ENCODE measurements around the gene ADAP1.

ADAP1 gene

GRCh38 chr7:981793-982510 is 27.5 kb upstream of the ADAP1 start:
- H3K36me3 ChIP-seq: no peaks in the 10 kb centered on the region
- H3K4me3 ChIP-seq: no peak overlapping the region
- no peak for DNase-seq
- H3K4me1 ChIP-seq: peaks cover 0 to 2% (median 0%) of the 10 kb centered on the region in 4 donors
- no peaks in the 10 kb centered on the region for H3K9me3 ChIP-seq
- intact Hi-C loops (cut with DNase I; ENCODE audit: low total_unique reads): no loop called here
- peaks cover 0 to 44% of the 10 kb centered on the region in 2 donors for H3K27me3 ChIP-seq
- H3K27ac ChIP-seq: no peak overlapping the region
- TF ChIP-seq CTCF (IDR thresholded peaks at IDR 0.05): no peak

- TF ChIP-seq CTCF (IDR thresholded peaks at IDR 0.05): no peak
- no peak overlapping the region for H3K27ac ChIP-seq
- DNase-seq: no peak
- H3K9me3 ChIP-seq: no peaks in the 10 kb centered on the region
- H3K27me3 ChIP-seq: peaks cover 0 to 24% of the 10 kb centered on the region in 2 donors
- no peaks in the 10 kb centered on the region for H3K36me3 ChIP-seq
- H3K4me3 ChIP-seq: no peak overlapping the region
- H3K4me1 ChIP-seq: peaks cover 0 to 9% (median 4%) of the 10 kb centered on the region in 4 donors
- intact Hi-C loops (cut with DNase I; ENCODE audit: low total_unique reads): no loop called here
Measured at GRCh38 chr7:979886-980571, 25.5 kb upstream of the ADAP1 start.

- TF ChIP-seq CTCF (IDR thresholded peaks at IDR 0.05): no peak
- intact Hi-C loops (cut with DNase I; ENCODE audit: low total_unique reads): no loop called here
Measured at GRCh38 chr7:979151-979550, 24.7 kb upstream of the ADAP1 start.

GRCh38 chr7:978416-979091 is 24.1 kb upstream of the ADAP1 start:
- H3K4me3 ChIP-seq: no peak overlapping the region
- intact Hi-C loops (cut with DNase I; ENCODE audit: low total_unique reads): no loop called here
- no peaks in the 10 kb centered on the region for H3K9me3 ChIP-seq
- H3K27me3 ChIP-seq: peaks cover 0 to 10% of the 10 kb centered on the region in 2 donors
- TF ChIP-seq CTCF (IDR thresholded peaks at IDR 0.05): no peak
- DNase-seq: no peak
- H3K36me3 ChIP-seq: no peaks in the 10 kb centered on the region
- H3K27ac ChIP-seq: no peak overlapping the region
- peaks cover 0 to 21% (median 14%) of the 10 kb centered on the region in 4 donors for H3K4me1 ChIP-seq

More at GRCh38 chr7:979151-979550, 24.7 kb upstream of the ADAP1 start:
- H3K4me1 ChIP-seq: peaks cover 0 to 15% (median 8%) of the 10 kb centered on the region in 4 donors
- DNase-seq: no peak
- H3K4me3 ChIP-seq: no peak overlapping the region
- no peak overlapping the region for H3K27ac ChIP-seq
- no peaks in the 10 kb centered on the region for H3K9me3 ChIP-seq
- no peaks in the 10 kb centered on the region for H3K36me3 ChIP-seq
- H3K27me3 ChIP-seq: peaks cover 0 to 16% of the 10 kb centered on the region in 2 donors

- intact Hi-C loops (cut with DNase I; ENCODE audit: low total_unique reads): no loop called here
- peaks cover 0 to 5% (median 0%) of the 10 kb centered on the region in 3 donors for H3K36me3 ChIP-seq
- H3K27ac ChIP-seq: no peak overlapping the region
- H3K4me3 ChIP-seq: no peak overlapping the region
- no peaks in the 10 kb centered on the region for H3K9me3 ChIP-seq
- peaks cover 0 to 4% of the 10 kb centered on the region in 2 donors for H3K27me3 ChIP-seq
- peaks cover 0 to 27% (median 19%) of the 10 kb centered on the region in 4 donors for H3K4me1 ChIP-seq
- TF ChIP-seq CTCF (IDR thresholded peaks at IDR 0.05): no peak
- DNase-seq: no peak
Measured at GRCh38 chr7:978049-978346, 23.5 kb upstream of the ADAP1 start.
